Ovary (tissue), 10 donors: Measurements from ENCODE around the gene NAA40. TPM values are rescaled to one million over a fixed set of nuclear protein-coding genes. Genes with fewer than 3 reads are reported as not detected.

Experiments used
- DNase-seq, 5 donors: peaks; one replicate each; pipeline ENCODE4 v3.0.0-alpha.2; 2019 to 2020
- H3K27ac ChIP-seq, 2 donors: fragments of 200-600 bp; one replicate each; pipeline versions ENCODE4 v1.5.1 to v1.8.0; 2019 to 2022
- H3K27me3 ChIP-seq: fragments of 200-600 bp; one replicate; pipeline ENCODE4 v1.8.0; 2022
- H3K36me3 ChIP-seq: fragments of 200-600 bp; sonication (generic); one replicate; pipeline ENCODE4 v1.5.1; 2019
- H3K4me1 ChIP-seq: one replicate; pipeline ENCODE4 v1.8.1; 2013; ENCODE audit warnings: mild to moderate bottlenecking, moderate library complexity; ENCODE audit not compliant: insufficient read depth
- H3K4me3 ChIP-seq: fragments of 200-600 bp; sonication (generic); one replicate; pipeline ENCODE4 v1.5.1; 2017
- H3K9me3 ChIP-seq, 2 donors: fragments of 200-600 bp in 1 of 2; sonication (generic) in 1 of 2; one replicate each; pipeline versions ENCODE4 v1.5.1 to v1.8.1; 2013 to 2019; ENCODE audit warnings: mild to moderate bottlenecking in 1 of 2, moderate library complexity in 1 of 2
- CTCF ChIP-seq, 3 donors: fragments of 450-650 bp in 2 of 3; fragments of 200-600 bp in 1 of 3; IDR thresholded peaks; one replicate each; pipeline versions ENCODE4 v1.5.1 to v1.8.0; 2016 to 2022; ENCODE audit warnings: antibody characterized with exemption in 3 of 3, mild to moderate bottlenecking in 1 of 3
- EP300 ChIP-seq: sonication (generic); formaldehyde crosslinking; IDR thresholded peaks from one replicate; pipeline ENCODE4 v1.6.1; 2017; ENCODE audit warnings: antibody characterized with exemption
- POLR2A ChIP-seq: fragments of 450-650 bp; IDR thresholded peaks from one replicate; pipeline ENCODE4 v1.6.1; 2017; ENCODE audit warnings: antibody characterized with exemption, mild to moderate bottlenecking, moderate library complexity
- WGBS, 3 donors: extraction: QIAGEN DNeasy Blood & Tissue Kit in 1 of 3; methylation state at CpG; one replicate each; pipeline versions ENCODE4 v1.1.5 to v1.1.7; 2013 to 2017; 5-methylcytosine and 5-hydroxymethylcytosine counted together
- intact Hi-C, 4 donors: fragments of 100-400 bp; cut with DNase I; formaldehyde crosslinking; loops; one replicate each; pipeline versions ENCODE4 v1.11.0 to v1.15.1; 2022 to 2023
- long read RNA-seq, 3 donors: library from polyadenylated mRNA in 2 of 3; unstranded in 2 of 3; transcript quantifications; one replicate each; pipeline ENCODE4 v2.0.0 and lab custom pipeline, GENCODE V29; 2021 to 2026
- polyA plus RNA-seq, 2 donors: library from polyadenylated mRNA; stranded (reverse); fragments of 200-250 nt in 1 of 2; fragments of 350-450 nt in 1 of 2; fragmentation: Illumina TruSeq in 1 of 2; extraction: RNeasy Lipid Tissue Mini Kit (QIAGEN cat#74804) in 1 of 2; gene quantifications; one replicate each; pipeline ENCODE4 v1.2.3, GENCODE V29; 2013 to 2014
- total RNA-seq, 7 donors: library from RNA; depleted of rRNA in 2 of 7; stranded (reverse); fragments of >200 nt in 2 of 7; fragmentation: NEBNext Ultra II Directional in 3 of 7; extraction: Animal tissue kit (Norgen Biotek cat#: 25700) in 3 of 7; gene quantifications; one replicate each; pipeline versions ENCODE4 v1.1.0 to v1.2.4, GENCODE V29; 2016 to 2023
- donor health status: DM: no; HTN: no; CAD: no; lungs with moderate emphysema.
- donor health status: DM: no; HTN: no; CAD: no.
- donor health status: Bipolar disorder and iron deficiency.
- donor health status: DM: yes; HTN: yes; CAD: no.
- donor health status: DM: no; HTN: no; CAD: no.
- donor health status: DM: yes; HTN: yes; CAD: no.

Gene NAA40
- total RNA-seq, result 10 to 100 TPM in 6 of 7 donors, 1 to 10 TPM in 1; 4.5 to 15.9 (median 13.4) TPM
- 1 to 10 TPM; 7.0 to 7.6 TPM for polyA plus RNA-seq
- long read RNA-seq, donor 1, full-length matches to known transcripts, result 14 of 20 reads
- long read RNA-seq, donor 1, partial matches to known transcripts, result 0 of 20 reads
- long read RNA-seq, donor 1, other reads (novel, unspliced or antisense), result 6 of 20 reads
- long read RNA-seq, donor 2, full-length matches to known transcripts, result 18 of 42 reads
- long read RNA-seq, donor 2, partial matches to known transcripts, result 24 of 42 reads
- long read RNA-seq, donor 2, other reads (novel, unspliced or antisense), result 0 of 42 reads
- long read RNA-seq, donor 3, full-length matches to known transcripts, result 17 of 20 reads
- long read RNA-seq, donor 3, partial matches to known transcripts, result 0 of 20 reads
- long read RNA-seq, donor 3, other reads (novel, unspliced or antisense), result 3 of 20 reads

- intact Hi-C loops, result loop anchor here in 1 of 4 donors (5.0 kb wide), 1 partner anchor 266 kb away; the partner anchor contains the start of gene ATL3
- WGBS, 3 donors, result 0 to 1% (median 0%) methylated on average over 40 to 87 of the region's 92 CpGs
- Histone ChIP-seq H3K27ac (peak within 1 kb of the TSS in 1 of 2 donors; percentile 68), H3K27me3 (no peaks in the 10 kb centered on the region), H3K4me3 (peak within 1 kb of the TSS; percentile 78), H3K4me1 (peaks cover 6% of the 10 kb centered on the region), H3K36me3 (no peaks in the 10 kb centered on the region), H3K9me3 (no peaks in the 10 kb centered on the region)
- TF ChIP-seq CTCF (IDR thresholded peaks at IDR 0.05) (peak in 1 of 3 donors; percentile 35), EP300 (no peak)
- DNase-seq, result peak; percentile 91 to 95 (median 93)
Observed at GRCh38 chr11:63938479-63939396, at the start of gene NAA40. Gene NAA40 (plus strand): TSS chr11:63939002. CDS start chr11:63939097, 95 bp downstream.

- Histone ChIP-seq H3K27ac (peak overlapping the region in 1 of 2 donors; percentile 45), H3K27me3 (no peaks in the 10 kb centered on the region), H3K36me3 (no peaks in the 10 kb centered on the region), H3K9me3 (no peaks in the 10 kb centered on the region), H3K4me1 (peaks cover 16% of the 10 kb centered on the region), H3K4me3 (no peak overlapping the region)
- DNase-seq, result no peak
- 88 to 90% (median 89%) methylated on average over 6 of the region's 6 CpGs for WGBS, 3 donors
- intact Hi-C loops, result no loop called here
- TF ChIP-seq EP300 (no peak), CTCF (IDR thresholded peaks at IDR 0.05) (no peak), POLR2A (no peak)
Observed at GRCh38 chr11:63889344-63889743, 49.5 kb upstream of the NAA40 start.

GRCh38 chr11:63890368-63890767 is 48.4 kb upstream of the NAA40 start:
- intact Hi-C loops, result no loop called here
- no peaks in the 10 kb centered on the region for H3K27me3 ChIP-seq
- WGBS, 3 donors, result 78 to 93% (median 84%) methylated on average over 7 of the region's 7 CpGs
- no peak for DNase-seq
- no peaks in the 10 kb centered on the region for H3K36me3 ChIP-seq
- no peaks in the 10 kb centered on the region for H3K9me3 ChIP-seq
- TF ChIP-seq EP300 (no peak), POLR2A (no peak), CTCF (IDR thresholded peaks at IDR 0.05) (no peak)
- H3K27ac ChIP-seq, result no peak overlapping the region
- no peak overlapping the region for H3K4me3 ChIP-seq
- peaks cover 16% of the 10 kb centered on the region for H3K4me1 ChIP-seq

GRCh38 chr11:63892228-63892627 is 46.6 kb upstream of the NAA40 start:
- Histone ChIP-seq H3K27me3 (no peaks in the 10 kb centered on the region), H3K27ac (no peak overlapping the region), H3K4me1 (peaks cover 16% of the 10 kb centered on the region), H3K4me3 (no peak overlapping the region), H3K9me3 (no peaks in the 10 kb centered on the region), H3K36me3 (no peaks in the 10 kb centered on the region)
- WGBS, 3 donors, result 22 to 30% (median 22%) methylated on average over 3 of the region's 3 CpGs
- DNase-seq, result no peak
- TF ChIP-seq EP300 (no peak), CTCF (IDR thresholded peaks at IDR 0.05) (no peak), POLR2A (no peak)
- intact Hi-C loops, result no loop called here
